Activated naive CD8-positive, alpha-beta T cell treated with anti-CD3 and anti-CD28 coated beads, Interleukin-2, amount 10 ng/mL, durations not matched to agents 7 days and 5 days (primary cell): ENCODE measurements around the gene TRABD2A. TPM values are rescaled to one million over a fixed set of nuclear protein-coding genes. Genes with fewer than 3 reads are reported as not detected.

Source experiments
- ATAC-seq: fragments of 150-1000 bp; cut with Tn5 transposase; one replicate; pipeline ENCODE4 v1.10.0; 2021; ENCODE audit warnings: low read depth, moderate library complexity
- POLR2A ChIA-PET: fragments of 350-600 bp; sonication (Branson Sonifier 250); formaldehyde crosslinking; loops from one replicate; lab custom pipeline; 2021; ENCODE audit warnings: antibody characterized with exemption; lab: Charles Lee
- DNase-seq: peaks from one replicate; pipeline ENCODE4 v3.0.0; 2021
- H3K27ac Mint-ChIP-seq: one replicate; pipeline ENCODE4 v1.8.0; 2022; ENCODE audit warnings: mild to moderate bottlenecking, mixed read lengths
- H3K27me3 Mint-ChIP-seq: one replicate; pipeline ENCODE4 v1.8.0; 2022; ENCODE audit warnings: mild to moderate bottlenecking, moderate library complexity, mixed read lengths
- H3K36me3 Mint-ChIP-seq: one replicate; pipeline ENCODE4 v1.8.0; 2021; ENCODE audit warnings: mild to moderate bottlenecking, mixed read lengths
- H3K4me1 Mint-ChIP-seq: one replicate; pipeline ENCODE4 v1.8.0; 2021; ENCODE audit warnings: mixed read lengths
- H3K4me3 Mint-ChIP-seq: one replicate; pipeline ENCODE4 v1.8.0; 2022; ENCODE audit warnings: mild to moderate bottlenecking, moderate library complexity, mixed read lengths
- H3K9me3 Mint-ChIP-seq: one replicate; pipeline ENCODE4 v1.8.0; 2021; ENCODE audit warnings: mixed read lengths
- total RNA-seq, 2 experiments: library from RNA; stranded (reverse); gene quantifications; one replicate each; pipeline ENCODE4 v1.2.3, GENCODE V29; 2021

Gene TRABD2A
- total RNA-seq, 2 experiments from 2014 or later: 81.1 to 85.5 TPM

DNA sequence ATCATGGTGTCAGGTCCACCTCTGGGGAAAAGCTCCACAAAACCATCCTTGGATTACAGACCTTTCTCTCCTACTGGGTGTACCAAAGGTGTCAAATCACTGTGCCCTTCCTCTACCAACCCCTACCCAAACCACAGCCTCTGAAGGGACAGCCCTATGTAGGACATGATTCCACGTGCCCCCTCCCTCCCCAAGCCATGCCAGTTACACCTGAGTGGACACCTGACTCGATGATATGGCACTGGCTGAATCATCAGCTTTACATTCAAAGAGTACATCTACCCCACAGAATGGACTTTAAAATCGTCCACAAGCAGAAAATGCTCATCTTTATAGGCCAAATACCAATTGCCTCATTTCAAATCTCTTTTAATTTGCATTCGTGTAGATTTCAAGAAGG lies 26.0 kb downstream of the TRABD2A start:
- POLR2A ChIA-PET: interaction anchor here (0.9 to 1.5 kb wide), 5 partner anchors 8 to 339 kb away, joined by 3 to 8 read pairs (median 3); partner anchors contain the start of genes DNAH6 and TMSB10
- peak overlapping the region; percentile 97 for H3K27ac Mint-ChIP-seq
- H3K4me3 Mint-ChIP-seq: peak overlapping the region; percentile 82
- no peaks in the 10 kb centered on the region for H3K27me3 Mint-ChIP-seq
- H3K4me1 Mint-ChIP-seq: peaks cover 80% of the 10 kb centered on the region
- H3K36me3 Mint-ChIP-seq: peaks cover 58% of the 10 kb centered on the region
- ATAC-seq (no peak), DNase-seq (no peak)
- peaks cover 11% of the 10 kb centered on the region for H3K9me3 Mint-ChIP-seq

DNA sequence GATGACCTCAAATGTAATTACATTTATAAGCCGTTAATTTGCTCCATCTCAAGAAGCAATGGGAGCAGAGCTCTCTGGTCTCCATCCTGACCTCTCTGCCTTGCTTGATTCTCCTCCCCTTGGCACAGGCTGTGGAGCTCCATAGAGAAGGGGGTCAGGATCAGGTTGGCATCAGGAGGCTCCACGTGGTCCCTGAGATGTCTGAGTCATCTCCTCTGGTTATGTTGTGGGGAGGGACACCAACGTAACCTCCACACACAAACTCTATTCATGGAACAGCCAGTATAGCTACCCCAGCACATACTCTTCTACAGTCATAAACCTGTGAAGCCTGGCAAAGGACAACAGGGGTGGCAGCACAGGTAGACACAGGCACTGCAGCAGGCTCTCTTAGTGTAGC lies 29.0 kb downstream of the TRABD2A start:
- Mint-ChIP-seq H3K27ac (peak overlapping the region; percentile 46), H3K4me1 (peaks cover 79% of the 10 kb centered on the region), H3K36me3 (peaks cover 53% of the 10 kb centered on the region), H3K4me3 (peak overlapping the region; percentile 9), H3K27me3 (no peaks in the 10 kb centered on the region), H3K9me3 (peaks cover 11% of the 10 kb centered on the region)
- ATAC-seq (no peak), DNase-seq (no peak)
- POLR2A ChIA-PET: interaction anchor here (2.8 to 4.5 kb wide), 3 partner anchors 9 to 29 kb away, joined by 14 to 27 read pairs (median 24); partner anchors contain the start of gene TRABD2A

DNA sequence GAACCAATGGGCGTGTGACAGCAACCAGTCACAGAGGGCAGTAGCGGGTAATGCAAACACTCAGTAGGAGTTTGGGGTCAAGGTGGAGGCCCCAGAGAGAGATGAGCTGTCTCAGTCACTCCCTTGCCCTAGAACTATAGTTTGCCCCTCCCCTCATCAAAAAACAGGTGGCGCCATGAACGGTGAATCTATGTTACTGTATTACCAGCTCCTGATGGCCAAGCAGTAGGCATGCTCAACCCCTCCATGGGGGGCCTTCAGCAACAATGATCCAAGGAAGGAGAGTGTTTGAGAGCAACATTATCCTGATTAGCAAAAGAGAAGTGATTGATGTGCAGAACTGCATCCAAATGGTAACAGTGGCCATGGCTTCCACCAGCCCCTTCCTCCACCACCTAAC lies 30.4 kb downstream of the TRABD2A start:
- DNase-seq (no peak), ATAC-seq (no peak)
- Mint-ChIP-seq H3K9me3 (peaks cover 11% of the 10 kb centered on the region), H3K27ac (peak overlapping the region; percentile 86), H3K4me3 (no peak overlapping the region), H3K36me3 (peaks cover 45% of the 10 kb centered on the region), H3K4me1 (peaks cover 78% of the 10 kb centered on the region), H3K27me3 (no peaks in the 10 kb centered on the region)
- POLR2A ChIA-PET: interaction anchor here (0.7 to 4.5 kb wide), 9 partner anchors 7 to 90 kb away, joined by 3 to 27 read pairs (median 11); partner anchors contain the start of gene TRABD2A

DNA sequence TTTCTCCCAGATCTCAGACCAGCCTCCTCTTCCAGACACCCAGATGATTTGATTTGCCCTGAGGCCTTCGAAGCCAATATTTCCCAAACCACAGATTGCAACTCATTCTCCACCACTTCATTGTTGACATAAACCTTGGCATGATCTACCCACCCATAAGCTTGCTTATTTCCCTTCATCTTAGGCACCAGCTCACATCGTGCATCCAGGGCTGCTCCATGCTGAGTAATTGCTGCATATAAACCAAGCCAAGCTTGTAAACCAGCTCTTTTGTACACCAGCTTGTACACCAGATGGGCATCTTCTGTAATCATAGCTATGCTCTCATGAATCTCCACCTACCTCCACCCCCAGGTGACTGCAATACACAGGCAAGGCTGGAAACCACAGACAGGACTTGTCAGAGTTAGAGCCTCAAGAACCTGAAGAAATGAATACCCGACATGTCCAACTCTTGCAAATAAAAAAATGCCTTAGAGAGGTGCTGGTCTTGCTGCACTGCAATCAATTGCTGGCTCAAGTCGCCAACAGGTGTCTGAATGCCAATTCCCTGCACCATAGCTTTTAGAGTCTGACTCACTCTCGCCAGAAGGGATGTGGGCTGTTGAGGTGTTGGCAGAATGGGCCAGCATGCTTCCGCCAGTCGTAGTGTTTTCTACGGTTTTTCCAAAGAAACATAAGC lies 31.5 kb downstream of the TRABD2A start:
- H3K4me1 Mint-ChIP-seq: peaks cover 77% of the 10 kb centered on the region
- H3K27me3 Mint-ChIP-seq: no peaks in the 10 kb centered on the region
- POLR2A ChIA-PET: interaction anchor here (0.5 to 4.5 kb wide), 13 partner anchors 8 to 96 kb away, joined by 3 to 27 read pairs (median 6); partner anchors contain the start of gene TRABD2A
- H3K4me3 Mint-ChIP-seq: peak overlapping the region; percentile 64
- peak; percentile 40 for ATAC-seq
- H3K9me3 Mint-ChIP-seq: peaks cover 11% of the 10 kb centered on the region
- peaks cover 38% of the 10 kb centered on the region for H3K36me3 Mint-ChIP-seq
- peak overlapping the region; percentile 86 for H3K27ac Mint-ChIP-seq
- DNase-seq: no peak

DNA sequence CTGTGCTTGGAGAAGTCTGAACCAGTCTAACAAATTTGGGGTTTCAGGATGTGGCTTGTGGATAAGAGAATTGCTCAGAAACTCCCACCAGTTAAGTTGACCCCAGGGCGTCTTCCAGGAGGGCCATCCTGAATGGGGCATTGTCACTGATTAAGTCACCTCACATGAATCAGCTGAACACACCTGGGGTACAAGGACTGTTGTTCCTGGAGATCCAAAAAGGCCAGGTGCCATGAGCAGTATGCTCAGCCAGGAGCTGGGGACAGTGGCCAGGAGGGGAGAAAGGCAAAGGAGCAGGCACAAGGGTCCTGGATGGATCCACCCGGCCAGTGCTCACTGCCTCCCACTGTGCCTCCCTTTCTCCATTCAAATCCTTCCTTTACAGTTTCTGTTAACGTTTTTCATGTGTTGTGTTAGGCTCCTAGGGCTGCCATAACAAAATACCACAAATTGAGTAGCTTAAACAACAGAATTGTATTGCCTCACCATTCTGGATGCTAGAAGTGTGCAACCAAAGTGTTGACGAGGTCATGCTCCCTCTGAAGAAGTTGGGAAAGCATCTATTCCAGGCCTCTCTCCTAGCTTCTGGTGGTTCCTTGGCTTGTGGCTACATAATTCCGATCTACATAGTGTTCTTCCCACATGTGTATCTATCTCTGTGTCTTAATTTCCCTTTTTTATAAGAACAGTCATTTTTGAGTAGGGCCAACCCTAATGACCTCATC lies 33.4 kb downstream of the TRABD2A start:
- H3K9me3 Mint-ChIP-seq: peaks cover 3% of the 10 kb centered on the region
- POLR2A ChIA-PET: interaction anchor here (1.0 to 3.0 kb wide), 8 partner anchors 8 to 65 kb away, joined by 4 to 16 read pairs (median 8); no protein-coding TSS in a partner anchor
- peak overlapping the region; percentile 69 for H3K4me3 Mint-ChIP-seq
- peaks cover 83% of the 10 kb centered on the region for H3K4me1 Mint-ChIP-seq
- ATAC-seq (no peak), DNase-seq (no peak)
- H3K27ac Mint-ChIP-seq: peak overlapping the region; percentile 93
- H3K27me3 Mint-ChIP-seq: no peaks in the 10 kb centered on the region
- peaks cover 37% of the 10 kb centered on the region for H3K36me3 Mint-ChIP-seq

DNA sequence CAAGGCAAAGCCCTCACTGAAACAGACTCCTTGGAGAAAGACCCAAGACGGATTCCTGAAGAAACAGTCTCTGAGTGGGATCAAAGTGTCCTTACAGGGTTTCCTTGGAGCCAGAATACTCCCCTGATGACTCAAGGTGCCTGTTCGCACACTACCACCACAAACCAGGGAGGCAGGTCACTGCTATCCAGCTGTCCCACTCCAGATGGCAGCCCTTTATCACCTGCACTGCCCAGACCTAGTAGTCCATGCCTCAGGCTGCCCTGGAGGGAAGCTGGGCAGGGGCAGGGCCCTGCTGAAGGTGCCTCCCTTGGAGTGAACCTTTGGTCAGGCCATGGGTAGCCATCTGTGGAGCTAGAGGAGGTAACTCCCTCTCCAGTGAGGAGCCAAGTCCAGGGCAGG lies 34.1 kb downstream of the TRABD2A start:
- H3K4me3 Mint-ChIP-seq: peak overlapping the region; percentile 69
- H3K27me3 Mint-ChIP-seq: no peaks in the 10 kb centered on the region
- no peaks in the 10 kb centered on the region for H3K9me3 Mint-ChIP-seq
- H3K36me3 Mint-ChIP-seq: peaks cover 31% of the 10 kb centered on the region
- peak overlapping the region; percentile 93 for H3K27ac Mint-ChIP-seq
- POLR2A ChIA-PET: interaction anchor here (1.0 to 3.0 kb wide), 17 partner anchors 9 to 197 kb away, joined by 3 to 16 read pairs (median 4); no protein-coding TSS in a partner anchor
- H3K4me1 Mint-ChIP-seq: peaks cover 83% of the 10 kb centered on the region
- peak; percentile 7 for ATAC-seq
- no peak for DNase-seq

DNA sequence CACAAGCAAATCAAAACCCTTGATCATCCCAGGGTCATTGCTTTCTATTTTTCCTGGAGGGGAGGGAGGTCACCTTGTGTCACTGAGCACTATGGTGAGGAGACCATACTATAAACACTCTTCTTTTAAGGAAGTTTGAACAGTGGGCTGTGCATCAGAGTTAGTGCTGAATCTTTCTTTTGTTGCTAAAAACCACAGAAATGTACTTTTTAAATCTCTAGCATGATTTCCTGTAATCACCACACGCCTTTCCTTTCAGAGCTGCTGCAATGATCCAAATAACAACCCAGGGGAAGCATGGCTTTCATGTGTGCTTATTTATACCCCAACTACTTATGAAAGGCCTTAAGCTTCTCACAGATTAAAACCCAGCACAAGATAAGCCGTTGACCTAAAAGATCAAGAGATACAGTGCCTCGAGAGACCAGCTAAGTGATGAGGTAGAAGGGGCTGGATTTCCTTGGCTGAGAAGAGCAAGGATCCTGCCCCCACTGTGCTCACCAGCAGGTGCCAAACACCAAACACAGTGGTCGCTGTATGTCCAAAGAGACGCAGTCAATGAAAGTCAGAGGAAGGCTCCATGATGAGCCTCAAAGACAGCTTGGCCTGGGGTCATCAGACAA lies 34.7 kb downstream of the TRABD2A start:
- no peak for DNase-seq
- peak overlapping the region; percentile 69 for H3K4me3 Mint-ChIP-seq

DNA sequence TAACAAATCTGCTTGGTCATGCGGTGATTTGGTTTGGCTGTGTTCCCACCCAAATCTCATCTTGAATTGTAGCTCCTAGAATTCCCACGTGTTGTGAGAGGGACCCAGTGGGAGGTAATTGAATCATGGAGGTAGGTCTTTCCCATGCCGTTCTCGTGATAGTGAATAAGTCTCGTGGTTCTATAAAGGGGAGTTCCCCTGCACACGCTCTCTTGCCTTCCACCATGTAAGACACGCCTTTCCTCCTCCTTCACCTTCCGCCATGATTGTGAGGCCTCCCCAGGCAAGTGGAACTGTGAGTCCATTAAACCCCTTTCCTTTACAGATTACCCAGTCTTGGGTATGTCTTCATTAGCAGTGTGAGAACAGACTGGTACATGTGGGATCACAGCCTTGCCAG lies 36.7 kb downstream of the TRABD2A start:
- ATAC-seq (no peak), DNase-seq (no peak)
- POLR2A ChIA-PET: no interaction called here
- Mint-ChIP-seq H3K36me3 (peaks cover 40% of the 10 kb centered on the region), H3K9me3 (no peaks in the 10 kb centered on the region), H3K27me3 (no peaks in the 10 kb centered on the region), H3K4me3 (peak overlapping the region; percentile 71), H3K27ac (peak overlapping the region; percentile 93), H3K4me1 (peaks cover 83% of the 10 kb centered on the region)

More for the DNA sequence above, 34.7 kb downstream of the TRABD2A start:
- ATAC-seq: peak; percentile 78
- H3K27me3 Mint-ChIP-seq: no peaks in the 10 kb centered on the region
- H3K27ac Mint-ChIP-seq: peak overlapping the region; percentile 93
- H3K9me3 Mint-ChIP-seq: no peaks in the 10 kb centered on the region
- peaks cover 84% of the 10 kb centered on the region for H3K4me1 Mint-ChIP-seq
- POLR2A ChIA-PET: interaction anchor here (0.7 to 3.0 kb wide), 17 partner anchors 9 to 197 kb away, joined by 3 to 16 read pairs (median 4); no protein-coding TSS in a partner anchor
- peaks cover 30% of the 10 kb centered on the region for H3K36me3 Mint-ChIP-seq

DNA sequence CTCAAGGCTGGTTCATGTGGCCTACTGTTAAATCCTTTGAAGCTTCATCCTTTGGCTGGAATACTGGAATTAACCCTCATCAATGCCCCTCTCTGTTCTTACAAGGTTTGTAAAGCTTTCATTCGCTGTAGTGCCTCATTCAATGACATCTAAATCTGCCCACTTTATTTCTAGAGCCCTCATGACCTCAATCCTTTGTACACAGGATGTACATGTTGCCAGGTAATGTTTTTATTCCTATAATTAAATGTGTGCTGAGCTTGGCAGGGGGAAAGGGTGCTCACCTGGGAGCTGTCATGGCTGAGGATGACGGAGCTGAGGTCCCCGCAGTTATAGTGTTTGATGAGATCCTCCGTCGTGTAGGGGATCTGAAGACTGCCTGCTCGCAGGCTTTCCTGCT lies 39.3 kb downstream of the TRABD2A start:
- POLR2A ChIA-PET: interaction anchor here (0.8 to 2.9 kb wide), 10 partner anchors 9 to 84 kb away, joined by 3 to 14 read pairs (median 3); partner anchors contain the start of gene TMSB10
- peak overlapping the region; percentile 82 for H3K27ac Mint-ChIP-seq
- DNase-seq: no peak

DNA sequence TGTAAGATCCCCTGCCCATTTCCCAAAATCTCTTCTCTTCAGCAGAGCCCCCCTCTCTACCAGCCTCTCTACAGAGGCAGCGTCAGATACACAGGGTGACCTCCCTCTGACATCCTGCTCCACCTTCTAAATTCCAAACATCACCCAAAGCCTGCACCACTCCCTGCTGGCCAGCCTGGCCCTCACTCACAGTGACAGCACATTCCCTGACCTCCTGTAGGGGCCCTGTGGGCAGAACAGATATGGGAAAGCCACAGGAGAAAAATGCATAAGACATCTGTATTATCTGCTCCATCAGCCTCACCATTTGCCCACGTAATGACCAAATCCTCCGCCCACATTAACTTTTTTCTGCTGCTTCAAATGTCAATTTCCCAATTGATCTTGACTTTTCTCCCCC lies 40.6 kb downstream of the TRABD2A start:
- Mint-ChIP-seq H3K4me1 (peaks cover 54% of the 10 kb centered on the region), H3K36me3 (peaks cover 71% of the 10 kb centered on the region), H3K9me3 (peaks cover 6% of the 10 kb centered on the region), H3K4me3 (peak overlapping the region; percentile 77), H3K27ac (peak overlapping the region; percentile 82), H3K27me3 (no peaks in the 10 kb centered on the region)
- POLR2A ChIA-PET: interaction anchor here (1.1 to 2.9 kb wide), 5 partner anchors 10 to 85 kb away, joined by 3 to 14 read pairs (median 3); partner anchors contain the start of gene TMSB10
- DNase-seq: no peak
- peak; percentile 16 for ATAC-seq

More for the DNA sequence above, 39.3 kb downstream of the TRABD2A start:
- peak overlapping the region; percentile 77 for H3K4me3 Mint-ChIP-seq
- H3K9me3 Mint-ChIP-seq: peaks cover 5% of the 10 kb centered on the region
- H3K4me1 Mint-ChIP-seq: peaks cover 66% of the 10 kb centered on the region
- H3K27me3 Mint-ChIP-seq: no peaks in the 10 kb centered on the region
- H3K36me3 Mint-ChIP-seq: peaks cover 59% of the 10 kb centered on the region
- no peak for ATAC-seq

DNA sequence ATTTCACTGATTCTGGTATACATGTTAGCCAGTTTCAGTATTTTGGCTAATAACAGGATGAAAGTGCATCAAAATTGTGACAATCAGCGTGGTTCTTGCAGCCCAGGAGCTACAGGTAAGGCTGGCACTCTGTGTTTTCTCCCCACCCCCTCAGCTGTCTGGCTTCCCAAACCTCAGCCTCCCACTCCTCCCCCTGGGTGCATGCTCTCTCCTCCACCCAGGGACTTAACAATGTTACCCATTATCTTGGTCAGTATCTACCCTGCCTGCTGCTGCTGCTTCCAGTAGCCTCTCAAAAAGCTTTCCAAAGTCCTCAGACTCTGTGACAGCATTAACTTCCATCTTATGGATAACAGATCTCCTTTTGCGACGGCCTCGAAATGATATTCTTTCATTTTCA lies 41.0 kb downstream of the TRABD2A start:
- H3K4me3 Mint-ChIP-seq: peak overlapping the region; percentile 77
- ATAC-seq (no peak), DNase-seq (no peak)
- peak overlapping the region; percentile 82 for H3K27ac Mint-ChIP-seq
- H3K27me3 Mint-ChIP-seq: no peaks in the 10 kb centered on the region
- H3K36me3 Mint-ChIP-seq: peaks cover 74% of the 10 kb centered on the region
- peaks cover 54% of the 10 kb centered on the region for H3K4me1 Mint-ChIP-seq
- peaks cover 6% of the 10 kb centered on the region for H3K9me3 Mint-ChIP-seq
- POLR2A ChIA-PET: interaction anchor here (1.2 kb wide), 1 partner anchor 19 kb away, joined by 3 read pairs; no protein-coding TSS in a partner anchor

DNA sequence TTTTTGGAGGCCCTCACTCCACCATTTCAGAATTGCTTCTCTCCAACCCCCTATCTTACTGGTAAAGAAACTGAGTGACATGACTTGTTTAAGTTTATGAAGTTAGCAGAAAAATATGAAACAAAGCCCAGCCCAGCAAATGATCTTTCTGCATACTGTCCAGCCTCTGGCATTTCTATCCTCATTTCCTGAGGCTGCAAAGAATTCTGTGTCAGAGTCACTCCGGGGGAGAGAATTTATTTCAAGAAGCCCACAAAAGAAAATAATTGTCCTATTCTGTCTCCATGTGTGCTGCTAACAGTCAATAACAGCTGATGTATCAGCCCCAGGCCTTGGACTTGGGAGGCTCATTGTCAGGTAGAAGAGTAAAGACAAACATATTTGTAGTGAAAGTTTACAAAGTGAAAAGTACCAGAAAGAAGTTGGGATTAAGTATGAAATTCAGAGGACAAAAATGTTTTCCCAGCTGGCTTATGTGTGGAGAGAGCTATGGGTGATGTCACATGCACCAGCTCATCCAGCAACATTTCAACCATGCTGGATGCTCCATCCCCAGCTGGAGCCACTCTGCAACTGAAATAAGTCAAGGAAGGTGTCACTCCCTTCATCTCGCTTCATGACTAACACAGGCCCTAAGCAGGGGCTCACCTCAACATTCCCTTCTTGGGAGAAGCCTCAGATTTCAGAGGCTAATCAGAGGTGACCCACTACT lies 42.3 kb downstream of the TRABD2A start:
- Mint-ChIP-seq H3K27ac (peak overlapping the region; percentile 22), H3K9me3 (peaks cover 6% of the 10 kb centered on the region), H3K4me1 (peaks cover 47% of the 10 kb centered on the region), H3K36me3 (peaks cover 68% of the 10 kb centered on the region), H3K27me3 (no peaks in the 10 kb centered on the region), H3K4me3 (no peak overlapping the region)
- ATAC-seq: no peak
- no peak for DNase-seq
- POLR2A ChIA-PET: no interaction called here
